ENCODE results near the gene TBX4.

The TBX4 gene

DNA sequence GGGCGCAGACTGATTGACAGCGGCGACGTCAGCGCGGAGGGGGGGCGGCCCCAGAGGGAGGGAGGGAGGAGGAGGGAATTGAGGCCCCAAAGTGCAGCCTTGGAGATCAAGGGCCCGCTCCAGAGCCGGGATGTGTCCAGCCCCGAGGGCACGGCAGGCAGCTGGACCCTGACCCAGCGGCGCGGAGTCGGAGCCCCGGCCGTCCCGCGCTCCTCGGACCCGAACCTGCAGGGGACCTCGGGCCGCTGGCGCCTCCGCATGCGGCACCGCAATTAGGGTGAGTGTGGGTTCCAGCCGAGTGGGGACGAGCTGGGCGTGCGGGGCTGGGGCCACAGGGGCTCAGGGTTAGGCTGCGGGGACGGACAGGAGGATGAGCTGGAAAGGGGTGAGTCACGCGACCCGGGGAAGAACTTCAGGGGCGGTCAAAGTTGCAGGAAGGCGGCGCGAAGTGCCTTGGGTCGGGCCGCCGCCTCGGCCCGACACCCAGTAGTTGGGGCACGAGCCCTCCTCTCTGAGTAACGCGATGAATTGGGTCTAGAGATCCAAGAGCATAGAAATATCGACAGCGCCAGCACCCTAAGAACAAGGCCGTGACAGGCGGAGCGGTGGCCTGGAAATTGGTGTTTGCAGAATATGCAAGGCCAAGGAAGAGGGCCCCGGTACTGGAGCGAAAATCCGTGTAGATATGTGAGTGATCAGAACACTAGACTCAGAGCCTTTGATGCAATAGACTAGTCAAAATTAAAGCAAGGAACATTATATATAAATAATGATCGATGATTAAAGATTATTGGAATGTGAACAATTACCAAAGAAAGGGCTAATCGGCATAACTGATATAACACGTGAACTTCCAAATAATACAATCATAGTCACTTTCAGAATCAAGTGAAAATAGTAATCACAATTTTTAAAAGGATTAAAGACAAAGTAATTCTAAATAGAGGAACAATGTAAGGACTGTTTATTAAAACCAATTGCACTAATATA lies at the start of gene TBX4:
Gene TBX4, plus strand, starts transcription at position 122 of the 990 bp plus-strand sequence. CDS start 4,069 bp downstream, outside the sequence.
- H3K36me3 Mint-ChIP-seq (ENCODE audit: low read depth), result peaks cover 3% of the 10 kb centered on the region
- no peaks in the 10 kb centered on the region for H3K9me3 Mint-ChIP-seq
- H3K4me3 Mint-ChIP-seq, result peak within 1 kb of the TSS; percentile 45
- peaks cover 26% of the 10 kb centered on the region for H3K4me1 Mint-ChIP-seq (ENCODE audit: low read depth)
- H3K27ac Mint-ChIP-seq, result no peak within 1 kb of the TSS
- H3K27me3 Mint-ChIP-seq, result peaks cover 65% of the 10 kb centered on the region

DNA sequence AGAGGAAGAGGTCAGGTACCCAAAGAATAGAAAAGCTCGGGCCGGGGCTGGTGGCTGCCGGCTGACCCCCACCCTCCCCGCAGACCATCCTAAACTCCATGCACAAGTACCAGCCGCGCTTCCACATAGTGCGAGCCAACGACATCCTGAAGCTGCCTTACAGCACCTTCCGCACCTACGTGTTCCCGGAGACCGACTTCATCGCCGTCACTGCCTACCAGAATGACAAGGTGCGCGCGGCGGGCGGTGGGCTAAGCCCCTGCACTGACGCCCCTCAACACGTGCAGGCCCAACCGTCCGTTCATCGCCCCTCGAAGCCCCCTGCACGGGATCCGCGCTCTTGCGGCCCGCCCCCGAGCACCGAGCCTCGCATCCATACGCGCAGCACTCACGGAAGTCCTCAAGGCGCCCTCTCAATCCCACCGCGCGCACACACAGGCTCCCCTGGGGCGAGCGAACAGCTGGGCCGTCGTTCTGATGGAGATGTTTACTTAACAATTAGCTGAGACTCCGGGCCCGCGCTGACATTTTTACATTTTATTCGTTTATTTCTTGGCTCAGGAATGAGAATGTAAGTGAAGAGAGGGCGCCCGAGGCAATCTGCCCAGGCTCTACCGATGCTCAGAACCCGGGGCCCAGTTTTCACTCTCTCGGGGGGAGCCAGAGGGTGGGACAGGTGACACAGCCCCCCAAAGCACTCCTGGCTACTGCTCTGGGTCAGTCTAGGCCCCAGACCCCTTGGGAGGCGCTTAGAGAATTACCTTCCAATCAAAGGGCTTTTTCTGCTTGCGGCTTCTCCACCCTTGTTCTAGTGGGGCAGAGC lies 49.0 kb upstream of the TBX4 start:
- H3K9me3 Mint-ChIP-seq, result no peaks in the 10 kb centered on the region

GRCh38 chr17:61403801-61404662 lies 48.2 kb upstream of the TBX4 start:
- H3K4me1 Mint-ChIP-seq (ENCODE audit: low read depth), result peaks cover 37% of the 10 kb centered on the region
- no peak overlapping the region for H3K27ac Mint-ChIP-seq
- peak overlapping the region; percentile 58 for H3K4me3 Mint-ChIP-seq
- no peaks in the 10 kb centered on the region for H3K9me3 Mint-ChIP-seq
- peaks cover 64% of the 10 kb centered on the region for H3K27me3 Mint-ChIP-seq
- no peaks in the 10 kb centered on the region for H3K36me3 Mint-ChIP-seq (ENCODE audit: low read depth)

More for the DNA sequence above, 49.0 kb upstream of the TBX4 start:
- Mint-ChIP-seq H3K27me3 (peaks cover 63% of the 10 kb centered on the region), H3K36me3 (ENCODE audit: low read depth) (no peaks in the 10 kb centered on the region), H3K4me1 (ENCODE audit: low read depth) (peaks cover 38% of the 10 kb centered on the region), H3K27ac (no peak overlapping the region), H3K4me3 (peak overlapping the region; percentile 58)

- Mint-ChIP-seq H3K27me3 (peaks cover 64% of the 10 kb centered on the region), H3K9me3 (no peaks in the 10 kb centered on the region), H3K4me3 (no peak overlapping the region), H3K27ac (no peak overlapping the region), H3K4me1 (ENCODE audit: low read depth) (peaks cover 37% of the 10 kb centered on the region), H3K36me3 (ENCODE audit: low read depth) (no peaks in the 10 kb centered on the region)
These were observed 47.6 kb upstream of the TBX4 start for GRCh38 chr17:61404663-61404912.

GRCh38 chr17:61404913-61405685 lies 47.1 kb upstream of the TBX4 start:
- H3K4me3 Mint-ChIP-seq, result no peak overlapping the region
- no peaks in the 10 kb centered on the region for H3K9me3 Mint-ChIP-seq
- no peak overlapping the region for H3K27ac Mint-ChIP-seq
- peaks cover 42% of the 10 kb centered on the region for H3K4me1 Mint-ChIP-seq (ENCODE audit: low read depth)
- H3K36me3 Mint-ChIP-seq (ENCODE audit: low read depth), result no peaks in the 10 kb centered on the region
- H3K27me3 Mint-ChIP-seq, result peaks cover 68% of the 10 kb centered on the region

DNA sequence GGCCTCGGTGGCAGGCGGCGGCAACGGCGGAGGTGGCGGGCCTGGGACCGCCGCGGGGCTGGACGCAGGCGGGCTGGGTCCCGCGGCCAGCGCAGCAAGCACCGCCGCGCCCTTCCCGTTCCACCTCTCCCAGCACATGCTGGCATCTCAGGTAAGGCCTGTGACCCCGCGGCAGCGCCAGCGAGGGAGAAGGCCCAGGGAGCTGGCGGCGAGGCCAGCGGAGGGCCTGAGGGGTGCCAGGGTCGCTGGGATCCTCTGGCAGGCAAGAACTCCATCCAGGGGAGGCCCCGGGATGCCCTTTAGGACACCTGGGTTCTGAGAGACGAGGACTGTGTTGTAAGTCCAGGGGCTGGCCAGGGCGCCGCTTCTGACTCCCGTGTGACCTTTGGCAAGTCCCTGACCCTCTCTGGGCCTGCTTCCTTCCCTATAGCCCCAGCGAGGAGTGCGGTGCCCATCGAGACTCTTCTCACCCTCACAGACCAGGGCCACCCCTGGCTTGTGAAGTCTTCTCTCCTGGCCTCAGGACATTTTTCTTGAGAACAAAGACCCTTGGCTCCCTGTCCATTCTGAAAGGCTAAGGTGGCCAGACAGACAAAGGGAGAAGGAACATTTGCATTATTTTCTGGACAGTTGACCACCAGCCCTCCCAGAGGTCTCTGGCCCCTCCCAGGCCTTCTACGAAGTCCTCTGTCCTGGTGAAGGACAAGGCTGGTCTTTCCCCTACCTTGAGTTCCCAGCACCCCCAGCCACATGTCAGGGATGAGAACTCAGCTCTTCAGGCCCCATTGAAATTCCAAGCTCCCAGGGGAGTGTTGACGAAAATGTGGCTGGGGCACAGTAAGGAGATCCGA lies 46.3 kb upstream of the TBX4 start:
- no peak overlapping the region for H3K27ac Mint-ChIP-seq
- peaks cover 71% of the 10 kb centered on the region for H3K27me3 Mint-ChIP-seq
- H3K9me3 Mint-ChIP-seq, result no peaks in the 10 kb centered on the region
- H3K4me1 Mint-ChIP-seq (ENCODE audit: low read depth), result peaks cover 45% of the 10 kb centered on the region
- H3K36me3 Mint-ChIP-seq (ENCODE audit: low read depth), result no peaks in the 10 kb centered on the region
- no peak overlapping the region for H3K4me3 Mint-ChIP-seq

GRCh38 chr17:61406537-61406845 lies 45.7 kb upstream of the TBX4 start:
- no peaks in the 10 kb centered on the region for H3K36me3 Mint-ChIP-seq (ENCODE audit: low read depth)
- H3K4me1 Mint-ChIP-seq (ENCODE audit: low read depth), result peaks cover 39% of the 10 kb centered on the region
- no peak overlapping the region for H3K4me3 Mint-ChIP-seq
- H3K27me3 Mint-ChIP-seq, result peaks cover 65% of the 10 kb centered on the region
- H3K9me3 Mint-ChIP-seq, result no peaks in the 10 kb centered on the region
- H3K27ac Mint-ChIP-seq, result no peak overlapping the region

- peaks cover 36% of the 10 kb centered on the region for H3K4me1 Mint-ChIP-seq (ENCODE audit: low read depth)
- no peaks in the 10 kb centered on the region for H3K36me3 Mint-ChIP-seq (ENCODE audit: low read depth)
- no peak overlapping the region for H3K27ac Mint-ChIP-seq
- no peak overlapping the region for H3K4me3 Mint-ChIP-seq
- H3K9me3 Mint-ChIP-seq, result no peaks in the 10 kb centered on the region
- peaks cover 62% of the 10 kb centered on the region for H3K27me3 Mint-ChIP-seq
These were observed 45.0 kb upstream of the TBX4 start for GRCh38 chr17:61406971-61407911.

- Mint-ChIP-seq H3K27ac (no peak overlapping the region), H3K4me3 (peak overlapping the region; percentile 67), H3K36me3 (ENCODE audit: low read depth) (no peaks in the 10 kb centered on the region), H3K27me3 (peaks cover 52% of the 10 kb centered on the region), H3K4me1 (ENCODE audit: low read depth) (peaks cover 25% of the 10 kb centered on the region), H3K9me3 (no peaks in the 10 kb centered on the region)
These were observed 43.8 kb upstream of the TBX4 start for GRCh38 chr17:61408151-61409041.

DNA sequence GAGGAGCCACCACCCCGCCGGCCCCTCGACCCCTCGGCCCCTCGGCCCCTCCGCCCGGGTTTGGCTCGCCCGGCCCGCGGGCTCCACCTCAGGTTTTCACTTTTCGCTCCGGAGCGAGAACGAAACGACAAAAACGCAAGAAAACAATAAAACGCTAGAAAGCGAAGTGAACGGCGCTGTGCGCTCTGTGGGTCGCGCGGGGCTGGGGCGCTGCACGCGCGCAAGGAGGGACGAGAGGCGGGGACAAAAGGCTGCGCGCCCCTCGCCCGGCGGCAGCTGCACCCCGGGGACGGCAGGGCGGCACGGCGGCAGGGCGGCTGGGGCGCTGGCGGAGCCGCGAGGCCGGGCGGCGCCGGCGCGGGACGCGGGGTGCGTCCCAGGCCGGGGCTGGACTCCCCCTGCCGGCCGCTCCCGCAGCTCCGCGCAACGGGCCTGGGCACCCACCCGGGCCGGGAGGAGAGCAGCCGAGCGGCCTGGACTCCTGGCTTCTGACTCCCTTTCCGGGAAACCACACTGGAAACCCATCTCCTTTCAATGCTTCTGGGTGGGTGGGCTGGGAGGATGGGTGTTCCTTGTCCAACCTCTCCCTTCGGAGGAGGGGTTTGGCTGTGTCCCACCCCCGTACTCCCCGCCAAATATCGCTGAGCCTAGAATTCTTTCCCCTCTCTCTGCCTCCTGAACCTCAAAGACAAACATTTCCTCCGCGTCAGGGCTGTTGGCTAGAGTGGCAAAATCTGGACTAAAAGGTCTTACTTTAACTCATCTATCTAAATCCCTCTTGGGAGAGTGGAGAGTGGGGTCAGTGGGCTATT lies 42.7 kb upstream of the TBX4 start:
- H3K27me3 Mint-ChIP-seq, result peaks cover 47% of the 10 kb centered on the region
- H3K4me1 Mint-ChIP-seq (ENCODE audit: low read depth), result peaks cover 17% of the 10 kb centered on the region
- H3K9me3 Mint-ChIP-seq, result no peaks in the 10 kb centered on the region
- peak overlapping the region; percentile 60 for H3K4me3 Mint-ChIP-seq
- H3K27ac Mint-ChIP-seq, result no peak overlapping the region
- no peaks in the 10 kb centered on the region for H3K36me3 Mint-ChIP-seq (ENCODE audit: low read depth)

Data from stimulated activated naive CD8-positive, alpha-beta T cell treated with anti-CD3 and anti-CD28 coated beads, Interleukin-15, Interleukin-2, amounts not matched to agents 100 ng/mL and 50 ng/mL, for 24 hours (primary cell).